Muscle layer of colon (tissue), 2 donors: ENCODE measurements around the gene PRSS16.
"Not testable (repeated sequence)": the region's sequence is repeated elsewhere in the genome, so short reads cannot be mapped to it uniquely, and the experiment has no call there.

Source experiments
- H3K27ac ChIP-seq: one replicate; pipeline ENCODE4 v1.7.0; 2013; ENCODE audit warnings: low read depth, mild to moderate bottlenecking, low read length, moderate library complexity
- H3K27me3 ChIP-seq, 2 donors: one replicate each; pipeline ENCODE4 v1.7.0; 2013; ENCODE audit warnings: low read length in 2 of 2, mild to moderate bottlenecking in 2 of 2; ENCODE audit not compliant: insufficient read depth in 2 of 2, control insufficient read depth in 1 of 2
- H3K36me3 ChIP-seq: one replicate; pipeline ENCODE4 v1.7.0; 2013; ENCODE audit warnings: mild to moderate bottlenecking, low read length; ENCODE audit not compliant: insufficient read depth
- H3K4me1 ChIP-seq: one replicate; pipeline ENCODE4 v1.7.0; 2013; ENCODE audit warnings: mild to moderate bottlenecking, low read length; ENCODE audit not compliant: insufficient read depth
- H3K4me3 ChIP-seq, 2 donors: one replicate each; pipeline ENCODE4 v1.7.0; 2013; ENCODE audit warnings: low read length in 2 of 2, low read depth in 1 of 2, mild to moderate bottlenecking in 1 of 2, moderate library complexity in 1 of 2
- H3K9ac ChIP-seq: one replicate; pipeline ENCODE4 v1.7.0; 2013; ENCODE audit warnings: low read length
- H3K9me3 ChIP-seq: one replicate; pipeline ENCODE4 v1.7.0; 2013; ENCODE audit warnings: mild to moderate bottlenecking, low read length
- donor health status: abdominal sarcoma.
- donor health status: Adenocarcinoma of cecum.

PRSS16 gene

GRCh38 chr6:27250277-27251111 is 3.0 kb downstream of the PRSS16 start:
- Histone ChIP-seq H3K4me1 (peaks cover 3% of the 10 kb centered on the region), H3K9me3 (no peaks in the 10 kb centered on the region), H3K27me3 (peaks cover 51 to 59% of the 10 kb centered on the region in 2 donors), H3K4me3 (peak overlapping the region in 1 of 2 donors; percentile 38), H3K27ac (no peak overlapping the region), H3K36me3 (no peaks in the 10 kb centered on the region), H3K9ac (no peak overlapping the region)

DNA sequence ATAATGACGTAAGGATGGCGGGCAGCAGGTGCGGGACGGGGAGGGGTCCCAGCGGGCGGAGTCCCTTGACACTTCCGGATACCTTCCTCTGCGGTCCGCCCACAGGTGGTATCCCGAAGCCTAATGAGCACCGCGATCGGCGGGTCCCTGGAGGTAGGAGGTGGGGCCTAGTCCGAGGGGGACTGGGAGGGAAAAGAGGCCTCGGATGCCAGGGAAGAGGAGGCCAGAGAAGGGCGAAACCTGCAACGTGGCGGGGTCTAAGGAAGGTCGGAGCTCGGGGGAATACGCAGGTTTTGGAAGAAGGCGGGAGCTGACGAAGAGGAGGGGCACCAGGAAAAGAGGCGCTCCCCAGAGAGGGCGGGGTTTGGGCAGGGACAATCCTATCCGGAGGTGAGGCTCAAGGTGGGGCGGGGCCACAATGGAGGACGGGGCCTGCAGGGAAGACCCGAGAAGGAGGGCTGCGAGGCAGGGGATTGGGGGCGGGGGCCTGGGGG is 3.7 kb downstream of the PRSS16 start:
- Histone ChIP-seq H3K27ac (no peak overlapping the region), H3K4me3 (peak overlapping the region in 1 of 2 donors; percentile 38), H3K36me3 (no peaks in the 10 kb centered on the region), H3K4me1 (peaks cover 3% of the 10 kb centered on the region), H3K9me3 (no peaks in the 10 kb centered on the region), H3K9ac (no peak overlapping the region), H3K27me3 (peaks cover 50 to 59% of the 10 kb centered on the region in 2 donors)

DNA sequence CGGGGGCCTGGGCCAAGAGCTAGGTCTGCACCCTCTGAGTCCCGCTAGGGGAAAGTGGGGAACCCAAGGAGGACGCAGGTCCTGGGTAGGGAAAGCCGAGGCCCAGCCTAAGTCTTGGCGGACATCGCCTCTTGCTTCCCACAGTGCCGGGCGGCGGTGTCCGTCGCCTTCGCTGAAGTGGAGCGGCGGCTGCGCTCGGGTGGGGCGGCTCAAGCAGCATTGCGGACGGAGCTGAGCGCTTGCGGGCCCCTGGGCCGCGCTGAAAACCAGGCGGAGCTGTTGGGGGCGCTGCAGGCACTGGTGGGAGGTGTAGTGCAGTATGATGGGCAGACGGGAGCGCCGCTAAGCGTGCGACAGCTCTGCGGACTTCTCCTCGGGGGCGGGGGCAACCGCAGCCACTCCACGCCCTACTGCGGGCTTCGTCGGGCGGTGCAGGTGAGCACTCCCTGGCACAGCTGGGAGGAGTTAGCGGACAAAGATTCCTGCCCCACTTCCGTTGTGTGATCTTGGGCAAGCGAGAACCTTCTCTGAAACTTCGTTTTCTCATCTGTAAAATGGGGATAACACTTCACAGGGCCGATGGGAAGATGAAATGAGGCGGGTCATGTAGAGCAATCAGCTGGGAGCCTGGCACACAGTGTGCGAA is 4.2 kb downstream of the PRSS16 start:
- Histone ChIP-seq H3K4me1 (peaks cover 3% of the 10 kb centered on the region), H3K27ac (no peak overlapping the region), H3K9me3 (no peaks in the 10 kb centered on the region), H3K27me3 (peaks cover 46 to 59% of the 10 kb centered on the region in 2 donors), H3K9ac (no peak overlapping the region), H3K4me3 (peak overlapping the region in 1 of 2 donors; percentile 35), H3K36me3 (no peaks in the 10 kb centered on the region)

GRCh38 chr6:27254566-27254965 is 7.1 kb downstream of the PRSS16 start:
- no peaks in the 10 kb centered on the region for H3K9me3 ChIP-seq
- peaks cover 43 to 49% of the 10 kb centered on the region in 2 donors for H3K27me3 ChIP-seq
- H3K4me3 ChIP-seq, result no peak overlapping the region
- H3K4me1 ChIP-seq, result peaks cover 3% of the 10 kb centered on the region
- no peak overlapping the region for H3K27ac ChIP-seq
- no peaks in the 10 kb centered on the region for H3K36me3 ChIP-seq
- no peak overlapping the region for H3K9ac ChIP-seq

- no peak overlapping the region for H3K9ac ChIP-seq
- H3K27ac ChIP-seq, result no peak overlapping the region
- H3K36me3 ChIP-seq, result no peaks in the 10 kb centered on the region
- peaks cover 40 to 51% of the 10 kb centered on the region in 2 donors for H3K27me3 ChIP-seq
- no peaks in the 10 kb centered on the region for H3K9me3 ChIP-seq
- no peak overlapping the region for H3K4me3 ChIP-seq
- peaks cover 2% of the 10 kb centered on the region for H3K4me1 ChIP-seq
Observed at GRCh38 chr6:27255866-27256265, 8.4 kb downstream of the PRSS16 start.

- no peak overlapping the region for H3K27ac ChIP-seq
- H3K4me1 ChIP-seq, result no peaks in the 10 kb centered on the region
- H3K36me3 ChIP-seq, result no peaks in the 10 kb centered on the region
- no peaks in the 10 kb centered on the region for H3K9me3 ChIP-seq
- H3K9ac ChIP-seq, result no peak overlapping the region
- H3K27me3 ChIP-seq, result peaks cover 17 to 27% of the 10 kb centered on the region in 2 donors
- no peak overlapping the region for H3K4me3 ChIP-seq
Observed at GRCh38 chr6:27260369-27260768, 12.9 kb downstream of the PRSS16 start.

DNA sequence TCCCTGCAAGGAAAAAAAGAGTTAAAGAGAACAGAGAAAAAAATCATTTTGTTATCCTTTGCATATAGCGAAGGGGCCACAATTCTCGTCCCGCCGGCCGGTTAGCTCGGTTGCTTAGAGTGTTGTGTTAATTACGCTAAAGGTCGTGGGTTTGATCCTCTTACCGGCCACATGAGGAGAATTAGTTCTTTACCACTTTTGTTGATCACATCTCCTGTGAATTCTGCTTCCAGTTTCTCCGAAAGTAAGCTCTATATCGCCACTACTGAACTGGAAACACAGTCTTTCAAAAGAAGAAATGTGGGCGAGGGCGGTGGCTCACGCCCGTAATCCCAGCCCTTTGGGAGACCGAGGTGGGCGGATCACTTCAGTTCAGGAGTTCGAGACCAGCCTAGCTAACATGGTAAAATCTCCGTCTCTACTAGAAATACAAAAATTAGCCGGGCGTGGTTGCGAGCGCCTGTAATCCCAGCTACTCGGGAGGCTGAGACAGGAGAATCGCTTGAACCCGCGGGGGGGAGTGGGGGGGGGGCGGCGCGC is 13.4 kb downstream of the PRSS16 start:
- Histone ChIP-seq H3K9me3 (no peaks in the 10 kb centered on the region), H3K27me3 (peaks cover 17 to 27% of the 10 kb centered on the region in 2 donors), H3K4me1 (no peaks in the 10 kb centered on the region), H3K9ac (no peak overlapping the region), H3K27ac (no peak overlapping the region), H3K4me3 (no peak overlapping the region), H3K36me3 (no peaks in the 10 kb centered on the region)

DNA sequence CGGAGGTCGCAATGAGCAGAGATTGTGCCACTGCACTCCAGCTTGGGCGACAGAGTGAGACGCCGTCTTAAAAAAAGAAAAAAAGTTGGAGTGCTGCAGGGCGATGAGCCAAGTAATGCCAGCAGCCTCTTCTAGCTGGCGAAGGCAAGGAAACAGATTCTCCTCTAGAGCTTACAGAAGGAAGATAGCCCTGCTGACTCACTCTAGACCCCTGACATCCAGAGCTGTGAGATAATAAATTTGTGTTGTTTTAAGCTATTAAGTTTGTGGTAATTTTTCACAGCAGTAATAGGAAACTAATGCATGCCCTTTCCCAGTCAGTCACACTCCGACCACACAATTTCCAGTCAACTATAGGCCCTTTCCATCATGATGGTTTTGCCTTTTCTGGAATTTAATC is 16.4 kb downstream of the PRSS16 start:
- H3K9ac ChIP-seq, result no peak overlapping the region
- H3K4me3 ChIP-seq, result no peak overlapping the region
- H3K4me1 ChIP-seq, result no peaks in the 10 kb centered on the region
- H3K9me3 ChIP-seq, result no peaks in the 10 kb centered on the region
- peaks cover 17 to 46% of the 10 kb centered on the region in 2 donors for H3K27me3 ChIP-seq
- no peak overlapping the region for H3K27ac ChIP-seq
- no peaks in the 10 kb centered on the region for H3K36me3 ChIP-seq

DNA sequence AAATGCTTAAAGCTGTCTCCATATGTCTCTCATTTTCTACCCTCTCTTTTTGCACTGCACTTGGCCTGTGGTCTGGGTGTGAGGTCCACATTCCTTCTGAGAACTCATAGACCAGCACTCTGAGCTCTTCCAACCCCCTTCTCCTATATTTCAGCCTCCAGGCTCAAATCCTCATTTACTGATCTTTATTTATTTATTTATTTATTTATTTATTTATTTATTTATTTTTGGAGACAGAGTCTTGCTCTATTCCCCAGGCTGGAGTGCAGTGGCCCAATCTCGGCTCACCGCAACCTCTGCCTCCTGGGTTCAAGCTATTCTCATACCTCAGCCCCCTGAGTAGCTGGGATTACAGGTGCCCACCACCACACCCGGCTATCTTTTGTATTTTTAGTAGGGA is 19.5 kb downstream of the PRSS16 start:
- H3K36me3 ChIP-seq, H3K9me3 ChIP-seq, H3K4me1 ChIP-seq, H3K27ac ChIP-seq, H3K4me3 ChIP-seq, H3K9ac ChIP-seq: not testable (repeated sequence)
- H3K27me3 ChIP-seq, result peaks cover 0 to 37% of the 10 kb centered on the region in 2 donors

- H3K4me1 ChIP-seq, result no peaks in the 10 kb centered on the region
- H3K27ac ChIP-seq, result no peak overlapping the region
- H3K9me3 ChIP-seq, result no peaks in the 10 kb centered on the region
- no peak overlapping the region for H3K9ac ChIP-seq
- H3K36me3 ChIP-seq, result no peaks in the 10 kb centered on the region
- no peak overlapping the region for H3K4me3 ChIP-seq
- H3K27me3 ChIP-seq, result peaks cover under 1 to 33% of the 10 kb centered on the region in 2 donors
Observed at GRCh38 chr6:27267857-27268434, 20.4 kb downstream of the PRSS16 start.

- no peak overlapping the region for H3K4me3 ChIP-seq
- no peaks in the 10 kb centered on the region for H3K9me3 ChIP-seq
- H3K27me3 ChIP-seq, result peaks cover 6 to 38% of the 10 kb centered on the region in 2 donors
- no peak overlapping the region for H3K9ac ChIP-seq
- H3K27ac ChIP-seq, result no peak overlapping the region
- H3K4me1 ChIP-seq, result no peaks in the 10 kb centered on the region
- no peaks in the 10 kb centered on the region for H3K36me3 ChIP-seq
Observed at GRCh38 chr6:27268803-27269202, 21.3 kb downstream of the PRSS16 start.
